CMK (cell line): ENCODE measurements around the gene DCHS2.
A peak's percentile ranks its signal among the peaks of the same experiment; 100 is the strongest.

Source experiments
- DNase-seq: peaks from one replicate; pipeline ENCODE4 v3.0.0-alpha.2; 2010; ENCODE audit warnings: low read depth

Gene DCHS2

DNA sequence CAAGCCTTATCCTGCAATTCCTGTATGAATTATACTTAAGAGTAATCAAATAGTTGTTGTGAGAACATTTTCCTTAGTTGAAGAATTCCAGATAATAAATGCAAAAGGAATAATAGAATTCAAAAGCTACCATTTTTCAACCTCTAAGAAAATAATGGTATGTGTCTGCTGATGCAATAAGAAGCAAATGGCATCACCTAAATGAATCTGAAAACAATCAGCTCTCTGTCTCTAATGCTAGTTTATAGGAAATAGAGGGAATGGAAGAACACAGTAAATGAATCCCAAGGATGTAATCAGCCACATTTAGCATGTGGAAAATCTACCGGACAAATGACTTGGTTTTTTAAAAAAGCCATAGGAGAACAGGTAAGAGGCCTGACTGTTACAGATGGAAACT, 115.1 kb downstream of the DCHS2 start:
- no peak for DNase-seq

DNA sequence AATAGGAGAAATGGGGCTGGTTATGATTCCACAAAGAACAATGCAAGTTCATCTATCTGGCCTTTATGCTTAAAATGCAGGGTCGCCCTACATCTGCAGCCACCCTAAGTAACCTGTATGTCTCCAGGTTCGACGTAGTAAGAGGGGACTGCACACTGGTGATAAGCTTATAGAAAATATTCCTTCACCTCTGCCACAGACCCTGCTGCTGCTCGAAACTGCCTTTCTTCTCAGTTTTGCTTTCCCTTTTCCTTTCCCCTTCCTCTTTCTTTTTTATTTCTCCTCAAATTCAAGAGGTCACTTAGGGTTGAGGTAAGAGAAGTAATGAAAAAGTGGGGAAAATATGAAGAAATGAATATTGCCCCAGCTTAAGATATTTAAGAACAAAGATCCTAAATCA, 123.5 kb downstream of the DCHS2 start:
- DNase-seq = no peak

DNA sequence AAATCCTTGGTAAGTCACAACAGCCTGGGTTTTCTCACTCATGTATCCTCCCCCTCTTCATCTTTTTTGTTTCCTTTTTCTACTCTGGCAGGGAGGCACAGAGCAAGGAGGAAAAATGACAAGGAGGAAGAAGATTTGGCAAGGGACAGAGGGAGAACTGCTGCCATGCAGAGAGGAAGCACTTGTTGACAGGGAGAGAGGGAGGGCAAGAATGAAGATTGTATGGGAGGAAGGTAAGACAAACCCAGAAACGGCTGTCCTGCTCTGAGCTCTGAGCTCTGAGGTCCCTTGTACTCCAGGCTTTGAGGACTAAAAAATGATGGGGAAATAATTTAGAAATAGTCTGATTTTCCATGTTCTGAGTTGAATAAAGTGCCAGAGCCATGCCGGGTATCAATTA, 123.9 kb downstream of the DCHS2 start:
- no peak for DNase-seq

DNA sequence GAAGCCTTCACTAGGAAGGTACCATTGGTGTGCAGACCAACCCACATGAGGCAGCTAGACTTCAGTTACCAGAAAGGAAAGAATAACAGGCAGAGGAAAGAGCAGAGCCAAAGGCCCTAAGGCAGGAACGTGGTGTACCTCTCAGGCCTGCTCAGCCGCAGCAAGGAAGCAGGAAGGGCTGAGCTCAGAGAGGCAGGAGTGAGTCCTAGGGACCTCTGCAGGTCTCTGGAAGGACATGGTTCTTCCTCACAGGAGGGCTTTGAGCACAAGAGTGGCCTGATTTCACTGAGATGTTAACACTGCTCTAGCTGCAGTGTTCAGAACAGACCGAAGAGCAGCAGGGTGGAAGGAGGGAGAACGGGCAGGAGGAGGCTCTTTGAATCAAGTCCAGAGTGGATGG, 124.6 kb downstream of the DCHS2 start:
- DNase-seq = no peak

DNA sequence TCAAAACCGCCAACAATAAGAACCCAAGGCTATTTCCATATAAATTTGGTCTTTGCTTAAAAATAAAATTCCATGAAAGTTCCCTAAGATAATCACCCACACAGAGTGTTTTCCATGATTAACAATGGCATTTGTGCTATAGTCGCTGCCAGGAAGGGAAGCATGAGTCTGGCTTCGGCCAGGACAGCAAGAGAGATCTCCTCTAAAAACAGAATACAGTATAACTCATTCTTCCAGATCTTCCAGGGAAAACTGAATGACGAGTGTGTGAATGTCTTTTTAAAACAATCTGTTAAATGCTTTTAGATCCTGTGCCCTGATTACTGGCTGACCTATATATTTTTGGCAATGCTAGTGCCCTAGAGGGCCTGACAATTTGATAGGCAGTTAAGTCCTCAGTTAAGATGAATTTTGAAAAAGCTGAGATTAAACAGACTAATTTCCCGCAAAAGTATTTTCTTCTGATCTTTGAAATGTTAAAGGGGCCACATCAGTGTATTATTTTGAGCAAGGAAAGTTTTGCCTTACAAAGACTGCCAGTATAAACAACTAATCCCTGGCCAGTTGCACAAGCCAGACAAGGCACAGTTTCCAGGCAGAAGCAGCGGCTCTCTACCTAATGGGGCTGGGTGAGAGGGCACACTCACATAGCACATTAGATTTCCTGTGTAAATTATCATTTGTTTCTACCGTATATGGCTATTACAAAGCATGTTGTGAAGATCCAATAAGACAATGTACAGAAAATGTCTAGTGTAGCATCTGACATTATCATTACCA, 127.3 kb downstream of the DCHS2 start:
- no peak for DNase-seq

DNA sequence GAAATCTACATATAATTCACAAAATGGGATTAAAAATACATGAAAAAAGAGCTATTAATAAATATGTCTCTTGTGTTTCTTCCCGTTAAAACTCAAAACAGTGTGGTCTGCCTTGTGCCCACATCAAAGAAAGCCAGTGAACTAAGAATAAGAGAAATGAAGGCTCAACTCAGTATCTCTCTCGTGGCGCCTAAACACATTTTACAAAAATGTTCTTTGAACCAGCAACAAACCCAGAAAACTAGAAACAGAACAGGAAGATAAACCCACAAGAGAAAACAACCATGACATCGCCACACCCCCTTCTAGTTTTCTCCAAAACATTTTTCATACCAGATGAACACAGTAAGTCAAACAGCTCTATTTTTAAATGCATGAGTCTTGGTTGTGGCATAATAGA, 130.1 kb downstream of the DCHS2 start:
- DNase-seq = no peak

DNA sequence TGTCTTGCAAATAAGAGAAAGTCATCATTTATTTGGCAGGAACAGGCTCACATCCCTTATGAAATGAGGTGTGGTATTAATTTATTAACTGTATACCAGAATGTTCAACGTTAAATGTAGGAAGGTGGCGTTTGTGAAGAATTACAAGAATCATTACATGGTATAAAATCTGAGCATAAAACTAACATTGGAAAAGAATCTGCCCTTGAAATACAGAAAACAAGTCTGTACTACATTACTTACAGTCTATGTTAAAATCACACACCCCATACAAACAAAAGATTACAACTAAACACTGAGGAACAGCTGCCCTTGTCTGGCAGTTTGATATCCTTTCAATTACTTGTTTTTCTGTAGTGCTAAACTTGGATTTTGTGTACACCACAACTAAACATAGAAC, 131.1 kb downstream of the DCHS2 start:
- no peak for DNase-seq

GRCh38 chr4:154354883-154355282, 136.7 kb downstream of the DCHS2 start:
- DNase-seq = no peak

GRCh38 chr4:154349829-154350228, 141.8 kb downstream of the DCHS2 start:
- DNase-seq = no peak

DNA sequence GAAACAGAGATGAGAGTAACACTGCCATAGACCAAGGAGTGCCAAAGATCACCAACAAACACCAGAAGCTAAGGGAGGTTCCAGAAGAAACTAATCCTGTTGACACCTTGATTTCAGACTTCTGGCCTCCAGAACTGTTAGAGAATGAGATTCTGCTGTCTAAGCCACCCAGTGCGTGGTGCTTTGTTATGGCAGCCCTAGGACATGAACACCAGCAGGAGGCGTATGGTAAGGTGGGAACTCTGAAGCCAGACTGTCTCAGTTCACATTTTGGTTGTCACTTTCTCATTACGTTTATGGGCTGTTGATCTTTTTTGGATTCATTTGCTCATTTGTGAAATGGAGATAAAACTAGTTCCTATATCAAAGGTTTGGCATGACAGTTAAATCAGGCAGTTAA, 142.9 kb downstream of the DCHS2 start:
- no peak for DNase-seq

DNA sequence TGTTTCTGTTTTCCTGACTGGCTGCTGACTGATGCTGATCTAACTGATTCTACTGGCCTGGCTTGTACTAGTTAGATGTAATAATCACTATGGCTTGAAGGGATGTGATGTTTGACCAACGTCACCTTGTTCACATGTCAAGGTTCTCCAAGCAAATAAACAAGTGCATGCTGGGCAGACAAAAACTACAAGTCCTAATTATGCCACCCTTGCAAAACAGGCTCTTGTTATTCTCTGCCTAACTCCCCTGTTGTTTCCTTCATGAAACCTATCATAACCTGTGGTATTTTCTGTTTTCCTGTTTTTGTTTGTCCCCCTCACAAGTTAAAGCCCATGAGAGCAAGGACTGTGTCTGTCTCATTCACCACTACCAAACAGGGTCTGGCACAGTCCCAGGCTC, 146.2 kb downstream of the DCHS2 start:
- no peak for DNase-seq

DNA sequence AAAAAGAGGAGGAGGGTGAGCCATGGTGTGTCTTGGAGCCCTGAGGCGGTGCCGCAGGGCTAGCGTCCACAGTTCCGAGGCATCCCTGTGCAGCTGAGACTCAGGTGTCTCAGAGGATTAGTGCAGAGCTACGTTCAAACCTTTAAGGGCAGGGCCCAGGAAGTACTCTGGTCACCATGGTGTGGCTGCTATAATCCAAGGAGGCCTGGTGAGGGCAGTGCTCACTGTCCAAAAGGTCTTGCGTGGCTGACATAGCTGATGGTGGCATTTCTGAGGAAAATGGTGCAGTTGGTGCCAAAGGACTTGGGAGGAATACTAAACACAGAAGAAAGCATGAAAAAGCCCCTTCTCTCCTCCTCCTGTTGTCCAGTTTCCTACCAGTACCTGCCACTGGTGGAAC, 146.9 kb downstream of the DCHS2 start:
- no peak for DNase-seq

DNA sequence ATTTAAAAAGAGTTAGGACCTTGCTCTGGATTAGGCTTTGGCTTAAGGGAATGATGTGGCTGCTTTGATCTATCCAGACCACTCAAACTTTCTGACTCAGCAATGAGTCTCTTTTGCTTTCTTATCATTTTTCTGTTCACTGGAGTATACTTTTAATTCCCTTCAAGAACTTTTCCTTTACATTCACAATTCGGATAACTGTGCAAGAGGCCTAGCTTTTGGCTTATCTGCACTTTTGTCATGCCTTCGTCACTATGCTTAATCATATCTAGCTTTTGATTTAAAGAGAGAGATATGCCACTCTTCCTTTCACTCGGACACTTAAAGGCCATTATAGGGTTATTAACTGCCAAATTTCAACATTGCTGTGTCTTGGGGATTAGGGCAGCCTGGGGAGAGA, 147.9 kb downstream of the DCHS2 start:
- DNase-seq = no peak

- no peak for DNase-seq
Measured at GRCh38 chr4:154341448-154341847, 150.2 kb downstream of the DCHS2 start.

DNA sequence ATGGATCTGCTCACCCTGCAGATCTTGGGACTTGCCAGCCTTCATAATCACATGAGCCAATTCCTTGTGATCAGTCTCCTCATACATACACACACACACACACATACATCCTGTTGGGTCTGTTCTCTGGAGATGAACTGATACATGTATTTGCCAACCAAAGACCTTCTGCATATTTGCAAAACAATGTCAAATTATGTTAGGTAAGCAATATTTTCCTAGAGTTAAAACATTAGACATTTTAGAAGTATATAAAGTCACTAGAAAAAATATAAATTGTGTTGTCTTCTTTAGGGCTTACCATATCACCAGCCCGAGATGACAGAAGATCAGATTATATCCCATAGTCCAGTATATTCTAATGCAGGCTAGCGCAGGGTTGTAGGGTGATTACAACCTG, 156.0 kb downstream of the DCHS2 start:
- no peak for DNase-seq

DNA sequence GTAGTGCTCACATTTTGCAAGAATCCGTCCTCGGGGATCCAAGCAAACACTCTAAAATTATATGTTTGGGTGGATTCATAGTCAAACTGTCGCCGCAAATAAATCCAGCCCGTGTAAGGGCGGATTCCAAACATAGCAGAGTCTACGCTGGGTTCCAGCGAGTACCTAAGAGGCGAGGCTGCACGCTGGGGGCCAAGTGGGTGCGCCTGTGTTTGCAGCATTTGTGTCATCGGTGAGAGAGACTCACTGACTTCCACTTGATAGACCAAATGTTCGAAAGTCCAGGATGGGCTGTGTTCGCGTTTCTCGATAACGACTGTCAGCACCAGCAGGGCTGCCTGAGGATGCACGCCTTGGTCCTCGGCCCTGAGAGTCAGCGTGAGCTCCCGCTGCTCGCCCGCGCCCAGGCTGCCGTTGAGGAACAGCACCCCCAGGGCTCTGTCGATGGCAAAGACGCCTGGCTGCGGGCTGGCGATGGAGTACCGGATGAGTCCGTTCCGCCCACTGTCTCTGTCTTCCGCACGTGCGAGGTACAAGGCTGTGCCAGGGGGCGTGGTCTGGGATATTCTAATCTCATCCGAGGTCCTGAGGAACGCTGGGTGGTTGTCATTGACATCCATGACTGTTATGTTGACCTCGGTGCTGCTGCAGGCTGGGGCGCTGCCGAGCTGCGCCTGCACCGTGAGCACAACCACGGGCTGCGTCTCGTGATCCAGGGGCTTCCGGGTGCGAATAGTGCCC, 158.7 kb downstream of the DCHS2 start:
- DNase-seq = peak; percentile 2

GRCh38 chr4:154329939-154330338, 161.7 kb downstream of the DCHS2 start:
- DNase-seq = no peak

- no peak for DNase-seq
Measured at GRCh38 chr4:154329268-154329868, 162.2 kb downstream of the DCHS2 start.

- DNase-seq = no peak
Measured at GRCh38 chr4:154328030-154328429, 163.6 kb downstream of the DCHS2 start.

- DNase-seq = no peak
Measured at GRCh38 chr4:154320521-154320920, 171.1 kb downstream of the DCHS2 start.

- no peak for DNase-seq
Measured at GRCh38 chr4:154319736-154320135, 171.9 kb downstream of the DCHS2 start.

GRCh38 chr4:154317201-154317999, 174.2 kb downstream of the DCHS2 start:
- no peak for DNase-seq
